ENCODE measurements around the gene EFEMP1.

Gene EFEMP1

DNA sequence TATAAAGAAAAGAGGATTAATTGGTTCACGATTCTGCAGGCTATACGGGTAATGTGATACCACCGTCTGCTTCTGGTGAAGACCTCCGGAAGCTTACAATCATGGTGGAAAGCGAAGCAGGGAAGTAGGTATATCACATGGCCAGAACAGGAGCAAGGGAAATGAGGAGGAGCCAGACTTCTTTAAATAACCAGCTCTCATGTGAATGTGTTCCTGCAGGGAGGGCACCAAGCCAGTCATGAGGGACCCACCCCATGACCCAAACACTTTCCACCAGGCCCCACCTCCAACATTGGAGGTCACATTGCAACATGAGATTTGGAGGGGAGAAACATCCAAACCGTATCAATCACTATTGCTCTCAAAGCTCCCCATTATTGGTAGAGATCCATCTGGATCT, 61.8 kb downstream of the EFEMP1 start:
- no peaks in the 10 kb centered on the region for H3K4me1 ChIP-seq (ENCODE audit: control insufficient read depth in 1 of 2, insufficient read depth in 1 of 2, low read depth in 1 of 2, low read length in 1 of 2)
- H3K9me3 ChIP-seq = no peaks in the 10 kb centered on the region
- TF ChIP-seq, protein P1, sequence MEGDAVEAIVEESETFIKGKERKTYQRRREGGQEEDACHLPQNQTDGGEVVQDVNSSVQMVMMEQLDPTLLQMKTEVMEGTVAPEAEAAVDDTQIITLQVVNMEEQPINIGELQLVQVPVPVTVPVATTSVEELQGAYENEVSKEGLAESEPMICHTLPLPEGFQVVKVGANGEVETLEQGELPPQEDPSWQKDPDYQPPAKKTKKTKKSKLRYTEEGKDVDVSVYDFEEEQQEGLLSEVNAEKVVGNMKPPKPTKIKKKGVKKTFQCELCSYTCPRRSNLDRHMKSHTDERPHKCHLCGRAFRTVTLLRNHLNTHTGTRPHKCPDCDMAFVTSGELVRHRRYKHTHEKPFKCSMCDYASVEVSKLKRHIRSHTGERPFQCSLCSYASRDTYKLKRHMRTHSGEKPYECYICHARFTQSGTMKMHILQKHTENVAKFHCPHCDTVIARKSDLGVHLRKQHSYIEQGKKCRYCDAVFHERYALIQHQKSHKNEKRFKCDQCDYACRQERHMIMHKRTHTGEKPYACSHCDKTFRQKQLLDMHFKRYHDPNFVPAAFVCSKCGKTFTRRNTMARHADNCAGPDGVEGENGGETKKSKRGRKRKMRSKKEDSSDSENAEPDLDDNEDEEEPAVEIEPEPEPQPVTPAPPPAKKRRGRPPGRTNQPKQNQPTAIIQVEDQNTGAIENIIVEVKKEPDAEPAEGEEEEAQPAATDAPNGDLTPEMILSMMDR (IDR thresholded peaks at IDR 0.05) = no peak
- no peak overlapping the region for H3K4me3 ChIP-seq (ENCODE audit: low read depth in 1 of 2, low read length in 1 of 2)
- H3K27me3 ChIP-seq = no peaks in the 10 kb centered on the region
- no peak overlapping the region for H3K27ac ChIP-seq
- H3K36me3 ChIP-seq = no peaks in the 10 kb centered on the region

DNA sequence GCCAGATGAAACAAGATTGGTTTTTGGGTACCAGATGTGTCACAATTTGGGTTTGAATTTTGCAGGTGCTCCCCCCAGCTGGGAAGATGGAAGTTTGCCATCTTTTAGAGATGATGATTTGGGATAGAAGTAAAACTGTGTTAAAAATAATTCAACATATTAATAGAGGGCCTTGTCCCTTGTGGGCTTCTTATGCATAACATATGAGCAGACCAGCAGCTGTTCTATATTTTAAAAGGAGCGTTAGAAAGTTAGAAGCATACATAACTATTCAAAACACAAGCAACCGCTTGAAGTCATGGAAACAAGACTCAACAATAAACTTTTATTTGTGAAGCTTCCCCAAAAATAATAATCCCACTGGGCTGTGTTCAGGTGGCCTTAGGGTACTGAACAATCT, 62.8 kb downstream of the EFEMP1 start:
- TF ChIP-seq, protein P1 (IDR thresholded peaks at IDR 0.05) = no peak
- Histone ChIP-seq H3K27me3 (no peaks in the 10 kb centered on the region), H3K9me3 (no peaks in the 10 kb centered on the region), H3K27ac (no peak overlapping the region), H3K36me3 (no peaks in the 10 kb centered on the region), H3K4me3 (ENCODE audit: low read depth in 1 of 2, low read length in 1 of 2) (no peak overlapping the region), H3K4me1 (ENCODE audit: control insufficient read depth in 1 of 2, insufficient read depth in 1 of 2, low read depth in 1 of 2, low read length in 1 of 2) (no peaks in the 10 kb centered on the region)

DNA sequence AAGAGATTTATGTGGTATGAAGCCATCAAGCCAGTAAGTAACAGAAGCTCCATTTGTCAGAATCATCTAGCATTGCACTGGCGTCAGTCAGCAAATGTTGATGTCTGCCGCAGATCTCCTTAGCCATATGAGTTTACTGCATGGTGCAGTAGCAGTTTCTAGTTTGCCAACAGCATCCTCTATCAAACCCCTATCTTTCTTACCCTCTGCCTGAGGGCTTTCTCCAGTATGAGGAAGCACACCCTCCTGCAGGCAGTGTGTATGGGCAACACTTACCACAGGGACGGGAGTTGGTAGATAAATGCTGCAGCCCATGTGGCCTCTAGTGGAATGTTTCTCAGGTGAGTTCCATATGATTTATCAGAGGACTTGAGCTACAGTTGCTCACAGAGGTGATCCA, 63.7 kb downstream of the EFEMP1 start:
- no peaks in the 10 kb centered on the region for H3K36me3 ChIP-seq
- no peaks in the 10 kb centered on the region for H3K4me1 ChIP-seq (ENCODE audit: control insufficient read depth in 1 of 2, insufficient read depth in 1 of 2, low read depth in 1 of 2, low read length in 1 of 2)
- no peaks in the 10 kb centered on the region for H3K9me3 ChIP-seq
- no peak overlapping the region for H3K4me3 ChIP-seq (ENCODE audit: low read depth in 1 of 2, low read length in 1 of 2)
- H3K27me3 ChIP-seq = no peaks in the 10 kb centered on the region
- no peak overlapping the region for H3K27ac ChIP-seq
- TF ChIP-seq, protein P1 (IDR thresholded peaks at IDR 0.05) = no peak

DNA sequence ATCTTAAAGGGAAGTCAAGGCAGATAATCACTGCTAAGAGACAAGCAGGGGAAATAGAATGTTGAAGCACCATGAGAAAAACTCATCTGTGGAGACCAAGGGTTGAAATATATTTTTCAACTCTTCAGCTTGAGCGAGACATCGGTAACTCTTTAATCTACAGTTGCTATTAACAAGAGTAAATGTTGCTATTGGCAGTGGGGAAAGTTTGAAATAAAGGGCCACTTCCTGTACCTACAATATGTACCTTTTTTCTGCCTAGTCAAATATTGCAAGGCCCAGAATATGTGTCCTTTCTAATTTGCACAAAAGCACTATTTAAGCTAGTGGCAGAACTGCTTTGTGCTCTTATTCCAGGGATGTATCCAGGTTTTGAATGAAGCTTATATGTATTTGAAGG, 65.8 kb downstream of the EFEMP1 start:
- no peaks in the 10 kb centered on the region for H3K4me1 ChIP-seq (ENCODE audit: control insufficient read depth in 1 of 2, insufficient read depth in 1 of 2, low read depth in 1 of 2, low read length in 1 of 2)
- no peak overlapping the region for H3K27ac ChIP-seq

DNA sequence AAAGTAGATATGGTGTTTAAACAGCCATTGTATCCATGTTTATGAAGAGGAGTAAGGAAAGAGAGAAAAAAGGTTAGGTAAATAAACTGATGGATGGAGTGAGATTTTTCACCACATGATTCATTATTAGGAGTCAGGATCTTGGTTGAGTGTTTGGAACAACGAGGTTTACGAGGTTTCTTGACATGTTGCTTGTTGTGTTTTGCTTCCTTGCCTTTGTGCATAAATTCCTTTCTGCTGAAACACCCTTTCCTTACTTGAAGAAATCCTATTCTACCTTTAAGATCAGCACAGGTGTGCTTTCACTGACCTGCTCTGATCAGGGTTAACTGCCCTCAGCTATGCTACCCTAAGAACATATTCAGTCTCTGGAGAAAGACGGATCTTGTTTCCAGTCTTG, 66.6 kb downstream of the EFEMP1 start:
- no peaks in the 10 kb centered on the region for H3K9me3 ChIP-seq
- TF ChIP-seq, protein P1 (IDR thresholded peaks at IDR 0.05) = no peak
- H3K4me1 ChIP-seq (ENCODE audit: control insufficient read depth in 1 of 2, insufficient read depth in 1 of 2, low read depth in 1 of 2, low read length in 1 of 2) = no peaks in the 10 kb centered on the region
- no peak overlapping the region for H3K4me3 ChIP-seq (ENCODE audit: low read depth in 1 of 2, low read length in 1 of 2)
- H3K27me3 ChIP-seq = no peaks in the 10 kb centered on the region
- no peaks in the 10 kb centered on the region for H3K36me3 ChIP-seq
- H3K27ac ChIP-seq = no peak overlapping the region

More for the DNA sequence above, 65.8 kb downstream of the EFEMP1 start:
- Histone ChIP-seq H3K4me3 (ENCODE audit: low read depth in 1 of 2, low read length in 1 of 2) (no peak overlapping the region), H3K9me3 (no peaks in the 10 kb centered on the region), H3K27me3 (no peaks in the 10 kb centered on the region), H3K36me3 (no peaks in the 10 kb centered on the region)
- TF ChIP-seq, protein P1 (IDR thresholded peaks at IDR 0.05) = no peak

DNA sequence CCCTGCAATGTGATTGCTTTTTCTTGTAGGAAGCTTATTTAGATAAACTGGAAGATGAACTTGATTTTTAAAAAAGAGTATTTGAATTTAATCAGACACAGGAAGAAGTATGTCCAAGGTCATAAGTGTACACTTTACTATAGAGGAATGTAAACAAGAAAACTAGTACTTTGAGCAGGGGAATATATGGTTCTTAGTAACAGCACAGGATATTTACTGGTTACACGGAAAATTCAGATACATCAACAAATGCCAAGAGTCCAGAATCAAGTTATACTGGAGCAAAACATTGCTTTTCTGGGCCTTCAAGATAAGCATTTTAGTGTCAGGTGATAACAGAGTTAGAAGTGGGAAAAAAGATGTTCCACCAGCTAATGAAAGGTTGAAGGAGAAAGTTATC, 75.5 kb downstream of the EFEMP1 start:
- Histone ChIP-seq H3K27me3 (no peaks in the 10 kb centered on the region), H3K36me3 (no peaks in the 10 kb centered on the region), H3K27ac (no peak overlapping the region), H3K4me1 (ENCODE audit: control insufficient read depth in 1 of 2, insufficient read depth in 1 of 2, low read depth in 1 of 2, low read length in 1 of 2) (no peaks in the 10 kb centered on the region), H3K4me3 (ENCODE audit: low read depth in 1 of 2, low read length in 1 of 2) (no peak overlapping the region), H3K9me3 (no peaks in the 10 kb centered on the region)
- TF ChIP-seq, protein P1 (IDR thresholded peaks at IDR 0.05) = no peak
